Measurements from ENCODE around the gene DOCK10. TPM values are rescaled to one million over a fixed set of nuclear protein-coding genes. Genes with fewer than 3 reads are reported as not detected.

DOCK10 gene
- polyA plus RNA-seq, 1 donor (not counting 4 experiments of a cell fraction or from before 2014, with no cell fraction given), result 2.5 TPM

GRCh38 chr2:224786848-224787247, 255.4 kb downstream of the DOCK10 start:
- Histone ChIP-seq H3K79me2 (ENCODE audit: control insufficient read depth, insufficient read depth, low read length) (no peaks in the 10 kb centered on the region), H3K9me1 (ENCODE audit: control insufficient read depth, extremely low read depth, insufficient read depth, low read length) (no peaks in the 10 kb centered on the region), H3K4me1 (ENCODE audit: control insufficient read depth, extremely low read depth, insufficient read depth, low read length) (no peaks in the 10 kb centered on the region), H2AFZ (ENCODE audit: control insufficient read depth, low read length) (no peak overlapping the region), H4K20me1 (ENCODE audit: control insufficient read depth, extremely low read depth, insufficient read depth, low read length) (no peaks in the 10 kb centered on the region), H3K27me3 (ENCODE audit: control insufficient read depth, extremely low read depth, insufficient read depth, low read length) (no peaks in the 10 kb centered on the region), H3K4me2 (ENCODE audit: control insufficient read depth, extremely low read depth, insufficient read depth, low read depth, low read length) (no peak overlapping the region), H3K27ac (ENCODE audit: control insufficient read depth, insufficient read depth, low read length) (no peak overlapping the region), H3K9ac (ENCODE audit: control insufficient read depth, extremely low read depth, insufficient read depth, low read length) (no peak overlapping the region), H3K4me3 (ENCODE audit: control insufficient read depth in 2 of 3, extremely low read depth in 1 of 3, insufficient read depth in 2 of 3, low read depth in 1 of 3, low read length in 3 of 3) (no peak overlapping the region), H3K9me3 (ENCODE audit: control insufficient read depth, low read depth, low read length) (no peaks in the 10 kb centered on the region), H3K36me3 (ENCODE audit: control insufficient read depth in 2 of 2, extremely low read depth in 1 of 2, insufficient read depth in 2 of 2, low read length in 2 of 2) (no peaks in the 10 kb centered on the region)
- dilution Hi-C loops (cut with MboI; ENCODE audit: extremely low pct_ligation_motif_present, low sequenced_read_pairs), result no loop called here
- DNase-seq (ENCODE audit: low read depth, low spot score), result no peak
- no peak for FAIRE-seq
- TF ChIP-seq EZH2 (IDR thresholded peaks at IDR 0.05; ENCODE audit: low read length), result no peak
- TF ChIP-seq, protein P1, sequence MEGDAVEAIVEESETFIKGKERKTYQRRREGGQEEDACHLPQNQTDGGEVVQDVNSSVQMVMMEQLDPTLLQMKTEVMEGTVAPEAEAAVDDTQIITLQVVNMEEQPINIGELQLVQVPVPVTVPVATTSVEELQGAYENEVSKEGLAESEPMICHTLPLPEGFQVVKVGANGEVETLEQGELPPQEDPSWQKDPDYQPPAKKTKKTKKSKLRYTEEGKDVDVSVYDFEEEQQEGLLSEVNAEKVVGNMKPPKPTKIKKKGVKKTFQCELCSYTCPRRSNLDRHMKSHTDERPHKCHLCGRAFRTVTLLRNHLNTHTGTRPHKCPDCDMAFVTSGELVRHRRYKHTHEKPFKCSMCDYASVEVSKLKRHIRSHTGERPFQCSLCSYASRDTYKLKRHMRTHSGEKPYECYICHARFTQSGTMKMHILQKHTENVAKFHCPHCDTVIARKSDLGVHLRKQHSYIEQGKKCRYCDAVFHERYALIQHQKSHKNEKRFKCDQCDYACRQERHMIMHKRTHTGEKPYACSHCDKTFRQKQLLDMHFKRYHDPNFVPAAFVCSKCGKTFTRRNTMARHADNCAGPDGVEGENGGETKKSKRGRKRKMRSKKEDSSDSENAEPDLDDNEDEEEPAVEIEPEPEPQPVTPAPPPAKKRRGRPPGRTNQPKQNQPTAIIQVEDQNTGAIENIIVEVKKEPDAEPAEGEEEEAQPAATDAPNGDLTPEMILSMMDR (optimal IDR thresholded peaks at IDR 0.05 in 1 of 3, IDR thresholded peaks at IDR 0.05 in 1 of 3, conservative IDR thresholded peaks at IDR 0.05 in 1 of 3; ENCODE audit: extremely low read depth in 1 of 3, insufficient read depth in 2 of 3, low read length in 3 of 3), result no peak

- H3K79me2 ChIP-seq (ENCODE audit: control insufficient read depth, insufficient read depth, low read length), result no peaks in the 10 kb centered on the region
- H3K4me3 ChIP-seq (ENCODE audit: control insufficient read depth in 2 of 3, extremely low read depth in 1 of 3, insufficient read depth in 2 of 3, low read depth in 1 of 3, low read length in 3 of 3), result no peak overlapping the region
- H3K27ac ChIP-seq (ENCODE audit: control insufficient read depth, insufficient read depth, low read length), result no peak overlapping the region
- DNase-seq (ENCODE audit: low read depth, low spot score), result no peak
- dilution Hi-C loops (cut with MboI; ENCODE audit: extremely low pct_ligation_motif_present, low sequenced_read_pairs), result no loop called here
- H3K9me1 ChIP-seq (ENCODE audit: control insufficient read depth, extremely low read depth, insufficient read depth, low read length), result no peaks in the 10 kb centered on the region
- no peaks in the 10 kb centered on the region for H3K9me3 ChIP-seq (ENCODE audit: control insufficient read depth, low read depth, low read length)
- FAIRE-seq, result no peak
- no peaks in the 10 kb centered on the region for H4K20me1 ChIP-seq (ENCODE audit: control insufficient read depth, extremely low read depth, insufficient read depth, low read length)
- no peak for TF ChIP-seq EZH2 (IDR thresholded peaks at IDR 0.05; ENCODE audit: low read length)
- TF ChIP-seq, protein P1 (optimal IDR thresholded peaks at IDR 0.05 in 1 of 3, IDR thresholded peaks at IDR 0.05 in 1 of 3, conservative IDR thresholded peaks at IDR 0.05 in 1 of 3; ENCODE audit: extremely low read depth in 1 of 3, insufficient read depth in 2 of 3, low read length in 3 of 3), result no peak
- no peak overlapping the region for H3K4me2 ChIP-seq (ENCODE audit: control insufficient read depth, extremely low read depth, insufficient read depth, low read depth, low read length)
- H3K27me3 ChIP-seq (ENCODE audit: control insufficient read depth, extremely low read depth, insufficient read depth, low read length), result no peaks in the 10 kb centered on the region
- H3K4me1 ChIP-seq (ENCODE audit: control insufficient read depth, extremely low read depth, insufficient read depth, low read length), result no peaks in the 10 kb centered on the region
- H3K36me3 ChIP-seq (ENCODE audit: control insufficient read depth in 2 of 2, extremely low read depth in 1 of 2, insufficient read depth in 2 of 2, low read length in 2 of 2), result no peaks in the 10 kb centered on the region
- no peak overlapping the region for H2AFZ ChIP-seq (ENCODE audit: control insufficient read depth, low read length)
- H3K9ac ChIP-seq (ENCODE audit: control insufficient read depth, extremely low read depth, insufficient read depth, low read length), result no peak overlapping the region
These were observed 260.9 kb downstream of the DOCK10 start for GRCh38 chr2:224781400-224781799.
